Upper lobe of right lung (tissue), 1 donor: ENCODE measurements around the gene CAPN14. TPM values are rescaled to one million over a fixed set of nuclear protein-coding genes. Genes with fewer than 3 reads are reported as not detected.
A peak's percentile ranks its signal among the peaks of the same experiment; 100 is the strongest.

ENCODE experiments used
- ATAC-seq: fragments of 200-7000 bp; cut with Tn5 transposase; one replicate; pipeline ENCODE4 v1.9.1; 2020; ENCODE audit warnings: mild to moderate bottlenecking, moderate library complexity
- DNase-seq: peaks from one replicate; pipeline ENCODE4 v3.0.0-alpha.2; 2020
- H3K27ac ChIP-seq: fragments of 200-600 bp; one replicate; pipeline ENCODE4 v1.8.0; 2022
- H3K27me3 ChIP-seq: fragments of 200-600 bp; one replicate; pipeline ENCODE4 v1.8.0; 2022; ENCODE audit warnings: mild to moderate bottlenecking
- H3K36me3 ChIP-seq: fragments of 200-600 bp; one replicate; pipeline ENCODE4 v1.8.0; 2022
- H3K4me1 ChIP-seq: fragments of 200-600 bp; one replicate; pipeline ENCODE4 v1.8.0; 2022
- H3K4me3 ChIP-seq: fragments of 200-600 bp; one replicate; pipeline ENCODE4 v1.8.0; 2022; ENCODE audit warnings: mild to moderate bottlenecking
- H3K9me3 ChIP-seq: fragments of 200-600 bp; one replicate; pipeline ENCODE4 v1.8.0; 2022
- CTCF ChIP-seq: fragments of 200-600 bp; IDR thresholded peaks from one replicate; pipeline ENCODE4 v1.8.0; 2022; ENCODE audit warnings: antibody characterized with exemption
- intact Hi-C: fragments of 100-400 bp; cut with DNase I; formaldehyde crosslinking; loops from one replicate; pipeline ENCODE4 v1.11.0; 2022
- total RNA-seq: library from RNA; stranded (reverse); fragmentation: NEBNext Ultra II Directional; extraction: Animal tissue kit (Norgen Biotek cat#: 25700); gene quantifications from one replicate; pipeline ENCODE4 v1.2.1, GENCODE V29; 2021
- donor health status: DM: no; HTN: yes; CAD: no; lungs with severe emphysema.

The CAPN14 gene
- total RNA-seq, 1 donor from 2014 or later: 0.26 TPM

- H3K9me3 ChIP-seq: no peaks in the 10 kb centered on the region
- H3K36me3 ChIP-seq: no peaks in the 10 kb centered on the region
- H3K4me3 ChIP-seq: peak overlapping the region; percentile 50
- intact Hi-C loops: no loop called here
- DNase-seq (no peak), ATAC-seq (no peak)
- no peak for TF ChIP-seq CTCF
- peaks cover 9% of the 10 kb centered on the region for H3K4me1 ChIP-seq
- peaks cover 41% of the 10 kb centered on the region for H3K27me3 ChIP-seq
- no peak overlapping the region for H3K27ac ChIP-seq
Measured at GRCh38 chr2:31136732-31137131, 80.6 kb downstream of the CAPN14 start.

GRCh38 chr2:31136000-31136399 is 81.3 kb downstream of the CAPN14 start:
- no peaks in the 10 kb centered on the region for H3K36me3 ChIP-seq
- H3K27me3 ChIP-seq: peaks cover 41% of the 10 kb centered on the region
- intact Hi-C loops: no loop called here
- DNase-seq (no peak), ATAC-seq (no peak)
- no peaks in the 10 kb centered on the region for H3K9me3 ChIP-seq
- H3K4me3 ChIP-seq: no peak overlapping the region
- TF ChIP-seq CTCF: no peak
- no peak overlapping the region for H3K27ac ChIP-seq
- peaks cover 9% of the 10 kb centered on the region for H3K4me1 ChIP-seq

- DNase-seq (no peak), ATAC-seq (no peak)
- H3K36me3 ChIP-seq: no peaks in the 10 kb centered on the region
- intact Hi-C loops: no loop called here
- peaks cover 9% of the 10 kb centered on the region for H3K4me1 ChIP-seq
- no peak for TF ChIP-seq CTCF
- H3K27ac ChIP-seq: no peak overlapping the region
- H3K27me3 ChIP-seq: peaks cover 41% of the 10 kb centered on the region
- H3K9me3 ChIP-seq: no peaks in the 10 kb centered on the region
- H3K4me3 ChIP-seq: no peak overlapping the region
Measured at GRCh38 chr2:31134480-31134879, 82.8 kb downstream of the CAPN14 start.

GRCh38 chr2:31132786-31133185 is 84.5 kb downstream of the CAPN14 start:
- Histone ChIP-seq H3K4me1 (peaks cover 9% of the 10 kb centered on the region), H3K4me3 (no peak overlapping the region), H3K27ac (no peak overlapping the region), H3K9me3 (no peaks in the 10 kb centered on the region), H3K36me3 (no peaks in the 10 kb centered on the region), H3K27me3 (peaks cover 38% of the 10 kb centered on the region)
- no peak for DNase-seq
- TF ChIP-seq CTCF: no peak
- no peak for ATAC-seq
- intact Hi-C loops: no loop called here

- Histone ChIP-seq H3K27ac (no peak overlapping the region), H3K4me1 (peaks cover under 1% of the 10 kb centered on the region), H3K9me3 (no peaks in the 10 kb centered on the region), H3K36me3 (no peaks in the 10 kb centered on the region), H3K27me3 (peaks cover 30% of the 10 kb centered on the region), H3K4me3 (no peak overlapping the region)
- TF ChIP-seq CTCF: no peak
- ATAC-seq: no peak
- intact Hi-C loops: no loop called here
- DNase-seq: no peak
Measured at GRCh38 chr2:31131871-31132270, 85.4 kb downstream of the CAPN14 start.
